HepG2 (cell line): ENCODE results near the gene DESI2.

ENCODE experiments used
- ETS1 ChIP-seq: sonication (generic); formaldehyde crosslinking; IDR thresholded peaks from 2 replicates; pipeline ENCODE4 v1.4.0; 2020; ENCODE audit warnings: missing genetic modification reagents
- SAP130 ChIP-seq: IDR thresholded peaks from 2 replicates; pipeline ENCODE4 v1.6.1; 2016; ENCODE audit warnings: low read depth
- TRAFD1 ChIP-seq: sonication (generic); formaldehyde crosslinking; IDR thresholded peaks from 2 replicates; pipeline ENCODE4 v1.5.1; 2020; ENCODE audit warnings: missing genetic modification reagents, mild to moderate bottlenecking, borderline replicate concordance

DNA sequence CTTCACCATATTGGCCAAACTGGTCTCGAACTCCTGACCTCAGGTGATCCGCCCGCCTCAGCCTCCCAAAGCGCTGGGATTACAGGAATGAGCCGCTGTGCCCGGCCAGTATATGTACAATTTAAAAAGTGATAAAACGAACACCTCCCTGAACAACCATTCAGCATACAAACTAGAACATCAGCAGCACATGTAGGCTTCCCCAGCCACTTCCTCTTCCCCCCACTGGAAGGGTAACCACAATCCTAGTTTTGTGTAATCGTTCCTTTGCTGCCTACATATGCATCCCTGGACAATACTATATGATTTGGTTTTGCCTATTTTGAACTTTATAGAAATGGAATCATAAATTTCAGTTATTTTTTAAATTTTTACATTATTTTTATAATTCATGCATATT is 60.4 kb downstream of the DESI2 start:
- TF ChIP-seq TRAFD1 (CRISPR knock-in tag) (no peak), ETS1 (CRISPR knock-in tag) (no peak), SAP130 (CRISPR knock-in tag) (no peak)
